OCI-LY1 (cell line): ENCODE results near the gene SHC3.

Experiments
- CTCF ChIP-seq: fragments of 200-600 bp; sonication (generic), shearing (Covaris generic); IDR thresholded peaks from 2 replicates; pipeline ENCODE4 v1.5.1; 2017; ENCODE audit warnings: mild to moderate bottlenecking, antibody characterized with exemption, low read length, moderate library complexity, mixed read lengths
- EZH2 ChIP-seq: fragments of 200-600 bp; sonication (generic), shearing (Covaris generic); IDR thresholded peaks from 2 replicates; pipeline ENCODE4 v1.8.0; 2017; ENCODE audit warnings: borderline replicate concordance, mixed run types, mild to moderate bottlenecking, antibody characterized with exemption, low read length, moderate library complexity, mixed read lengths

GRCh38 chr9:89215342-89215741, 36.7 kb upstream of the SHC3 start:
- TF ChIP-seq EZH2 (no peak), CTCF (no peak)
